K562 (cell line): ENCODE results near the gene CLEC3B. TPM values are rescaled to one million over a fixed set of nuclear protein-coding genes. Genes with fewer than 3 reads are reported as not detected.

Experiments used
- CBFA2T3 ChIP-seq: fragments of 450-650 bp; IDR thresholded peaks from 2 replicates; pipeline ENCODE4 v1.6.1; 2017
- CHD4 ChIP-seq: fragments of 200-600 bp; sonication (generic); IDR thresholded peaks from 3 replicates; pipeline ENCODE4 v1.6.1; 2012; ENCODE audit warnings: low read depth, mild to moderate bottlenecking, mixed read lengths, low read length, inconsistent platforms; ENCODE audit not compliant: insufficient read depth, insufficient replicate concordance, poor library complexity, severe bottlenecking
- HMG20B ChIP-seq: fragments of 250-450 bp; sonication (Bioruptor Pico); IDR thresholded peaks from 2 replicates; pipeline ENCODE4 v1.5.0; 2021; ENCODE audit warnings: mild to moderate bottlenecking
- IRF1 ChIP-seq: sonication (generic); formaldehyde crosslinking; IDR thresholded peaks from 2 replicates; pipeline ENCODE4 v1.8.0; 2022; ENCODE audit warnings: missing genetic modification reagents, mild to moderate bottlenecking, borderline replicate concordance
- NFXL1 ChIP-seq: fragments of 450-650 bp; formaldehyde crosslinking; IDR thresholded peaks from 2 replicates; pipeline ENCODE4 v1.4.0; 2021; ENCODE audit warnings: mild to moderate bottlenecking
- PHB ChIP-seq: fragments of 250-450 bp; sonication (Bioruptor Pico); IDR thresholded peaks from 2 replicates; pipeline ENCODE4 v1.5.0; 2021
- RAD21 ChIP-seq, 2 experiments: fragments of 250-450 bp in 1 of 2; fragments of 450-650 bp in 1 of 2; sonication (Bioruptor Pico) in 1 of 2; formaldehyde crosslinking in 1 of 2; IDR thresholded peaks in 1 of 2; conservative IDR thresholded peaks in 1 of 2; 2 replicates each; pipeline versions ENCODE4 v1.4.0 to v1.8.0; 2020 to 2022; ENCODE audit warnings: mild to moderate bottlenecking in 2 of 2, moderate library complexity in 1 of 2
- REST ChIP-seq, 2 experiments: fragments of 450-650 bp; formaldehyde crosslinking in 1 of 2; IDR thresholded peaks; 2 replicates each; pipeline versions ENCODE4 v1.4.0 to v1.6.1; 2014 to 2020; ENCODE audit warnings: mild to moderate bottlenecking in 2 of 2, borderline replicate concordance in 1 of 2, low read depth in 1 of 2
- UBTF ChIP-seq, 2 experiments: IDR thresholded peaks; 2 replicates each; pipeline ENCODE4 v1.6.1; 2012; ENCODE audit warnings: improper control_type of control experiment in 2 of 2, low read depth in 2 of 2, low read length in 2 of 2, borderline replicate concordance in 1 of 2
- ZNF175 ChIP-seq: fragments of 200-800 bp; sonication (Bioruptor generic); IDR thresholded peaks from 2 replicates; pipeline ENCODE4 v1.6.1; 2016; ENCODE audit warnings: low read depth, mild to moderate bottlenecking, missing genetic modification characterization, missing compliant biosample characterization
- ZNF347 ChIP-seq: fragments of 450-650 bp; formaldehyde crosslinking; IDR thresholded peaks from 2 replicates; pipeline ENCODE4 v1.4.0; 2020; ENCODE audit warnings: low read depth, mild to moderate bottlenecking, moderate library complexity
- ZNF395 ChIP-seq: fragments of 200-800 bp; sonication (Bioruptor generic); IDR thresholded peaks from 2 replicates; pipeline ENCODE4 v1.6.1; 2017; ENCODE audit warnings: missing genetic modification characterization, missing compliant biosample characterization
- polyA plus RNA-seq, 8 experiments: library from polyadenylated mRNA; depleted of rRNA in 4 of 8; stranded (reverse) in 5 of 8; unstranded in 3 of 8; fragments of >200 nt; fragmentation: Nextera tagmentation in 2 of 8; fragmentation: Illumina TruSeq in 1 of 8; extraction: Ambion mirVana in 2 of 8; extraction: Trizol in 1 of 8; gene quantifications; 2 replicates each; pipeline versions ENCODE4 v1.2.1 to v1.2.3, GENCODE V29; 2011 to 2014; ENCODE audit warnings: inconsistent platforms in 1 of 8, missing spikeins in 1 of 8
- total RNA-seq, 7 experiments: library from RNA; depleted of rRNA in 6 of 7; stranded (reverse); fragments of >200 nt in 6 of 7; fragmentation: Illumina TruSeq in 2 of 7; extraction: Trizol in 2 of 7; gene quantifications; 2 replicates each; pipeline versions ENCODE4 v1.2.1 to v1.2.3, GENCODE V29; 2011 to 2021; ENCODE audit warnings: low replicate concordance in 1 of 7

The CLEC3B gene
- total and polyA plus RNA-seq, 9 of the 15 experiments (the other 6 are each of a cell fraction or from before 2014, with no cell fraction given): not detected

GRCh38 chr3:45041666-45042065, 15.6 kb downstream of the CLEC3B start (continued):
- TF ChIP-seq RAD21 (CRISPR knock-in tag; conservative IDR thresholded peaks at IDR 0.05 in 1 of 2, IDR thresholded peaks at IDR 0.05 in 1 of 2): peak in 1 of 2 experiments; percentile 8; a peak in 1 of 4 replicates
- no peak for TF ChIP-seq NFXL1 (CRISPR knock-in tag)
- TF ChIP-seq PHB (CRISPR knock-in tag): no peak
- no peak for TF ChIP-seq UBTF (IDR thresholded peaks at IDR 0.05; ENCODE audit: borderline replicate concordance in 1 of 2, low read depth in 2 of 2, low read length in 2 of 2)
- TF ChIP-seq REST (IDR thresholded peaks at IDR 0.05; ENCODE audit: borderline replicate concordance): no peak
- TF ChIP-seq REST (CRISPR knock-in tag; IDR thresholded peaks at IDR 0.05; ENCODE audit: low read depth): 0 out of 2 replicates have a peak, but pooled peaks have one; percentile 28
- no peak for TF ChIP-seq CHD4
- no peak for TF ChIP-seq IRF1
- peak; percentile 54 for TF ChIP-seq ZNF175
- TF ChIP-seq CBFA2T3: 0 out of 2 replicates have a peak, but pooled peaks have one; percentile 3
- no peak for TF ChIP-seq ZNF347 (CRISPR knock-in tag)
- TF ChIP-seq HMG20B: no peak
- TF ChIP-seq ZNF395: no peak
